Mucosa of descending colon (tissue), 3 donors: Measurements from ENCODE around the gene FOXN3. TPM values are rescaled to one million over a fixed set of nuclear protein-coding genes. Genes with fewer than 3 reads are reported as not detected.

Experiments
- ATAC-seq: fragments of 200-7000 bp; cut with Tn5 transposase; one replicate; pipeline ENCODE4 v1.9.1; 2020; ENCODE audit warnings: mild to moderate bottlenecking, moderate library complexity
- DNase-seq, 3 donors: peaks; one replicate each; pipeline ENCODE4 v3.0.0-alpha.2; 2020
- H3K36me3 ChIP-seq: fragments of 200-600 bp; one replicate; pipeline ENCODE4 v1.8.0; 2021; ENCODE audit warnings: low read depth, mild to moderate bottlenecking
- H3K4me1 ChIP-seq: fragments of 200-600 bp; one replicate; pipeline ENCODE4 v1.8.0; 2021; ENCODE audit warnings: low read depth, mild to moderate bottlenecking
- H3K4me3 ChIP-seq: fragments of 200-600 bp; one replicate; pipeline ENCODE4 v1.8.0; 2021; ENCODE audit warnings: mild to moderate bottlenecking
- H3K9me3 ChIP-seq: fragments of 200-600 bp; one replicate; pipeline ENCODE4 v1.8.0; 2021; ENCODE audit warnings: mild to moderate bottlenecking
- CTCF ChIP-seq: fragments of 200-600 bp; IDR thresholded peaks from one replicate; pipeline ENCODE4 v1.8.0; 2022; ENCODE audit warnings: antibody characterized with exemption, mild to moderate bottlenecking
- intact Hi-C, 2 donors: fragments of 100-400 bp; cut with DNase I in 1 of 2; cut with micrococcal nuclease in 1 of 2; formaldehyde crosslinking; loops; one replicate each; pipeline versions ENCODE4 v1.11.0 to v1.11.1; 2022; cut with DNase I, micrococcal nuclease
- total RNA-seq, 3 donors: library from RNA; stranded (reverse); fragmentation: NEBNext Ultra II Directional in 2 of 3; extraction: Animal tissue kit (Norgen Biotek cat#: 25700) in 2 of 3; gene quantifications; one replicate each; pipeline versions ENCODE4 v1.2.1 to v1.2.4, GENCODE V29; 2021 to 2023
- donor health status: DM: no; HTN: no; CAD: no; lungs with moderate emphysema.
- donor health status: DM: no; HTN: no; CAD: no.
- donor health status: DM: no; HTN: yes; CAD: no.

FOXN3 gene
- total RNA-seq, 3 donors from 2014 or later = 77.4 to 154 (median 113) TPM

DNA sequence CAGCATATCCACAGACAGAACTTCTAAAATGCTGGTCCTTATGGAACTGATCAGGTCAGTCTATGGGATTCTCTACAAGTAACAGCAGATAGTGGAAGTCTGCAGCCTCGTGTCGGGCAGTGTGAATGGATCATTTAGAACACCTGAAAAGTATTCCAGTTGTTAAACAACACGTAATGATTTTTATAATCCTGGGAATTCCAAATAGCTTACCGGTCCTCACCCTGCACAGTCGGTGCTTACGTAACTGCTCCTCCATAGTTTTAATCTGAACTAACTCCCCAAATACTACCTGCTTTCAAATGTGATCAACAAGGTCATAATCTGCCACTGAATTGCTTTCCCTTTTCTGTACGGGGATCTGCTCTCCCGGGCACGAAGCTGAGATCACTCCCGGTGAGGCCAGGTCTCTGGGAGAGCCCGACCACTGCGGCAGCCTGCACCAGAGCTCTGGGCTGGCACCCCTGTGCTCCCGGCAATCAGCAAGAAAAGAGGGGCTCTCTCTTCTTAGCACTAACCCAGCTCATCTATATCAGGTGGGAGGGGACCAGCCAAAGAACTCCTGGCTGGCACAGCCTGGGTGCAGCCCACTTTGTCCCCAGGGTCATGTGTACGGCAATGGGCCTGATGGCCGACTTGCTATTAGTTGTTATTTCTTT is 157.0 kb downstream of the FOXN3 start:
- no peaks in the 10 kb centered on the region for H3K36me3 ChIP-seq
- DNase-seq (no peak), ATAC-seq (no peak)
- H3K9me3 ChIP-seq = no peaks in the 10 kb centered on the region
- TF ChIP-seq CTCF = no peak
- intact Hi-C loops = no loop called here
- H3K4me1 ChIP-seq = no peaks in the 10 kb centered on the region
- H3K4me3 ChIP-seq = no peak overlapping the region

- Histone ChIP-seq H3K4me1 (no peaks in the 10 kb centered on the region), H3K36me3 (no peaks in the 10 kb centered on the region), H3K4me3 (no peak overlapping the region), H3K9me3 (no peaks in the 10 kb centered on the region)
- TF ChIP-seq CTCF = no peak
- intact Hi-C loops = no loop called here
- DNase-seq (no peak), ATAC-seq (no peak)
These were observed 158.2 kb downstream of the FOXN3 start for GRCh38 chr14:89258728-89259273.

GRCh38 chr14:89256951-89257350 is 160.1 kb downstream of the FOXN3 start:
- DNase-seq = no peak
- ATAC-seq = no peak
- Histone ChIP-seq H3K9me3 (no peaks in the 10 kb centered on the region), H3K4me3 (no peak overlapping the region), H3K4me1 (no peaks in the 10 kb centered on the region), H3K36me3 (no peaks in the 10 kb centered on the region)
- no peak for TF ChIP-seq CTCF
- intact Hi-C loops = no loop called here

- no peaks in the 10 kb centered on the region for H3K9me3 ChIP-seq
- H3K36me3 ChIP-seq = no peaks in the 10 kb centered on the region
- H3K4me1 ChIP-seq = no peaks in the 10 kb centered on the region
- intact Hi-C loops = no loop called here
- no peak overlapping the region for H3K4me3 ChIP-seq
- ATAC-seq (no peak), DNase-seq (no peak)
- TF ChIP-seq CTCF = no peak
These were observed 160.8 kb downstream of the FOXN3 start for GRCh38 chr14:89256283-89256682.

DNA sequence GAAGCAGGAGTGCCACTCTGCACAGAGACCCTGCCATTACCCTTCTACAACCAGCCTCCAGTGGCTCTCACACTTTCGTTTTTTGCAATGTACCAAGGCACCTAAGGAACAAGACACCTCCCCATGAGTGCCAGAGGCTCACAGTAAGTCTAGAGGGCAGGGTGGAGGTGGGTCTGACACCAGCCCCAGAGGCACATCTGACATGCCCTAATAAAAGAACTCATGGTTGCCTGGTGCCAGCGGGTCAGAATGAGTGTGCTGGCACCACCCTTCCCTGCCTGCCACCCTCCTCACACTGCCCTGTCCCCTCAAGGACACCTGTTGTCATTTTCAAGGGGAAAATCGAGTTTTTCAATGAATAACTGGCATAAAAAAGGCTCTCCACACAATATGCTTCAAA is 161.2 kb downstream of the FOXN3 start:
- ATAC-seq (no peak), DNase-seq (no peak)
- no peaks in the 10 kb centered on the region for H3K4me1 ChIP-seq
- no peaks in the 10 kb centered on the region for H3K9me3 ChIP-seq
- no peaks in the 10 kb centered on the region for H3K36me3 ChIP-seq
- intact Hi-C loops = no loop called here
- H3K4me3 ChIP-seq = no peak overlapping the region
- TF ChIP-seq CTCF = no peak
